Prostate gland (tissue), 2 donors: ENCODE measurements around the gene FKBP10. TPM values are rescaled to one million over a fixed set of nuclear protein-coding genes. Genes with fewer than 3 reads are reported as not detected.

ENCODE experiments used
- DNase-seq: peaks from one replicate; pipeline ENCODE4 v3.0.0-alpha.2; 2019; ENCODE audit warnings: low spot score
- H3K27ac ChIP-seq, 2 donors: fragments of 200-600 bp; sonication (generic); 2 replicates each; pipeline ENCODE4 v1.5.1; 2017 to 2019
- H3K27me3 ChIP-seq: fragments of 200-600 bp; sonication (generic); replicated peaks from 2 replicates; pipeline ENCODE4 v1.5.1; 2019; ENCODE audit not compliant: insufficient read depth
- H3K36me3 ChIP-seq, 2 donors: fragments of 200-600 bp; sonication (generic); 1 replicate in 1 of 2; 2 replicates in 1 of 2; pipeline versions ENCODE4 v1.5.1 to v1.8.1; 2017 to 2019
- H3K4me1 ChIP-seq: fragments of 200-600 bp; sonication (generic); replicated peaks from 2 replicates; pipeline ENCODE4 v1.5.1; 2019
- H3K4me3 ChIP-seq, 2 donors: fragments of 200-600 bp; sonication (generic); 2 replicates each; pipeline ENCODE4 v1.5.1; 2017 to 2019
- H3K9me3 ChIP-seq: fragments of 200-600 bp; sonication (generic); 2 replicates; pipeline ENCODE4 v1.5.1; 2017
- POLR2A ChIP-seq: fragments of 450-650 bp; IDR thresholded peaks from one replicate; pipeline ENCODE4 v1.6.1; 2016; ENCODE audit warnings: antibody characterized with exemption, mild to moderate bottlenecking
- POLR2AphosphoS5 ChIP-seq: sonication (generic); formaldehyde crosslinking; IDR thresholded peaks from one replicate; pipeline ENCODE4 v1.6.1; 2017; ENCODE audit warnings: antibody characterized with exemption
- WGBS: methylation state at CpG from one replicate; pipeline ENCODE4 v1.1.5; 2018; 5-methylcytosine and 5-hydroxymethylcytosine counted together
- intact Hi-C: fragments of 100-400 bp; cut with DNase I; formaldehyde crosslinking; loops from one replicate; pipeline ENCODE4 v1.14.2; 2022
- total RNA-seq, 2 donors: library from RNA; depleted of rRNA; stranded (reverse); fragments of >200 nt; gene quantifications; one replicate each; pipeline ENCODE4 v1.1.0, GENCODE V29; 2016
- TF ChIP-seq, protein P1 (sequence below), 4 experiments: fragments of 200-600 bp in 2 of 4; fragments of 450-650 bp in 2 of 4; sonication (generic) in 2 of 4; IDR thresholded peaks; 1 replicate in 3 of 4; 2 replicates in 1 of 4; pipeline ENCODE4 v1.5.1; 2016 to 2019; ENCODE audit warnings: antibody characterized with exemption in 4 of 4, mild to moderate bottlenecking in 2 of 4, moderate library complexity in 2 of 4

The FKBP10 gene
- total RNA-seq, 2 donors from 2014 or later, result 24.5 to 50.2 TPM

- no peak overlapping the region for H3K27ac ChIP-seq
These were observed 13.4 kb upstream of the FKBP10 start for GRCh38 chr17:41799366-41799765.

GRCh38 chr17:41800601-41801373, 12.0 kb upstream of the FKBP10 start:
- TF ChIP-seq, protein P1, sequence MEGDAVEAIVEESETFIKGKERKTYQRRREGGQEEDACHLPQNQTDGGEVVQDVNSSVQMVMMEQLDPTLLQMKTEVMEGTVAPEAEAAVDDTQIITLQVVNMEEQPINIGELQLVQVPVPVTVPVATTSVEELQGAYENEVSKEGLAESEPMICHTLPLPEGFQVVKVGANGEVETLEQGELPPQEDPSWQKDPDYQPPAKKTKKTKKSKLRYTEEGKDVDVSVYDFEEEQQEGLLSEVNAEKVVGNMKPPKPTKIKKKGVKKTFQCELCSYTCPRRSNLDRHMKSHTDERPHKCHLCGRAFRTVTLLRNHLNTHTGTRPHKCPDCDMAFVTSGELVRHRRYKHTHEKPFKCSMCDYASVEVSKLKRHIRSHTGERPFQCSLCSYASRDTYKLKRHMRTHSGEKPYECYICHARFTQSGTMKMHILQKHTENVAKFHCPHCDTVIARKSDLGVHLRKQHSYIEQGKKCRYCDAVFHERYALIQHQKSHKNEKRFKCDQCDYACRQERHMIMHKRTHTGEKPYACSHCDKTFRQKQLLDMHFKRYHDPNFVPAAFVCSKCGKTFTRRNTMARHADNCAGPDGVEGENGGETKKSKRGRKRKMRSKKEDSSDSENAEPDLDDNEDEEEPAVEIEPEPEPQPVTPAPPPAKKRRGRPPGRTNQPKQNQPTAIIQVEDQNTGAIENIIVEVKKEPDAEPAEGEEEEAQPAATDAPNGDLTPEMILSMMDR (IDR thresholded peaks at IDR 0.05), result no peak
- peak; percentile 86 for TF ChIP-seq POLR2AphosphoS5
- peak; percentile 9 for TF ChIP-seq POLR2A
- H3K27ac ChIP-seq, result peak overlapping the region; percentile 55 to 60
- no peaks in the 10 kb centered on the region for H3K27me3 ChIP-seq
- no peaks in the 10 kb centered on the region for H3K36me3 ChIP-seq
- no peaks in the 10 kb centered on the region for H3K9me3 ChIP-seq
- no peak overlapping the region for H3K4me3 ChIP-seq
- WGBS, result 26% methylated on average over 18 of the region's 18 CpGs
- intact Hi-C loops, result loop anchor here (1.0 kb wide), 1 partner anchor 63 kb away; no protein-coding TSS in a partner anchor
- peak; percentile 86 for DNase-seq
- peaks cover 4% of the 10 kb centered on the region for H3K4me1 ChIP-seq

More at GRCh38 chr17:41799366-41799765, 13.4 kb upstream of the FKBP10 start:
- Histone ChIP-seq H3K36me3 (no peaks in the 10 kb centered on the region), H3K4me1 (peaks cover 4% of the 10 kb centered on the region), H3K27me3 (no peaks in the 10 kb centered on the region), H3K9me3 (no peaks in the 10 kb centered on the region), H3K4me3 (no peak overlapping the region)
- TF ChIP-seq POLR2A (no peak), POLR2AphosphoS5 (no peak)
- TF ChIP-seq, protein P1 (IDR thresholded peaks at IDR 0.05), result no peak
- WGBS, result 78% methylated on average over 8 of the region's 8 CpGs
- DNase-seq, result no peak
- intact Hi-C loops, result no loop called here

- Histone ChIP-seq H3K4me1 (peaks cover 4% of the 10 kb centered on the region), H3K36me3 (no peaks in the 10 kb centered on the region), H3K4me3 (no peak overlapping the region), H3K27me3 (no peaks in the 10 kb centered on the region), H3K27ac (peak overlapping the region; percentile 55 to 60), H3K9me3 (no peaks in the 10 kb centered on the region)
- WGBS, result 12% methylated on average over 14 of the region's 14 CpGs
- TF ChIP-seq POLR2AphosphoS5, result peak; percentile 86
- no peak for TF ChIP-seq POLR2A
- TF ChIP-seq, protein P1 (IDR thresholded peaks at IDR 0.05), result peak; percentile 97 to 100 (median 99)
- intact Hi-C loops, result loop anchor here (1.0 kb wide), 1 partner anchor 64 kb away; no protein-coding TSS in a partner anchor
- DNase-seq, result peak; percentile 83
These were observed 11.2 kb upstream of the FKBP10 start for GRCh38 chr17:41801374-41802271.

DNA sequence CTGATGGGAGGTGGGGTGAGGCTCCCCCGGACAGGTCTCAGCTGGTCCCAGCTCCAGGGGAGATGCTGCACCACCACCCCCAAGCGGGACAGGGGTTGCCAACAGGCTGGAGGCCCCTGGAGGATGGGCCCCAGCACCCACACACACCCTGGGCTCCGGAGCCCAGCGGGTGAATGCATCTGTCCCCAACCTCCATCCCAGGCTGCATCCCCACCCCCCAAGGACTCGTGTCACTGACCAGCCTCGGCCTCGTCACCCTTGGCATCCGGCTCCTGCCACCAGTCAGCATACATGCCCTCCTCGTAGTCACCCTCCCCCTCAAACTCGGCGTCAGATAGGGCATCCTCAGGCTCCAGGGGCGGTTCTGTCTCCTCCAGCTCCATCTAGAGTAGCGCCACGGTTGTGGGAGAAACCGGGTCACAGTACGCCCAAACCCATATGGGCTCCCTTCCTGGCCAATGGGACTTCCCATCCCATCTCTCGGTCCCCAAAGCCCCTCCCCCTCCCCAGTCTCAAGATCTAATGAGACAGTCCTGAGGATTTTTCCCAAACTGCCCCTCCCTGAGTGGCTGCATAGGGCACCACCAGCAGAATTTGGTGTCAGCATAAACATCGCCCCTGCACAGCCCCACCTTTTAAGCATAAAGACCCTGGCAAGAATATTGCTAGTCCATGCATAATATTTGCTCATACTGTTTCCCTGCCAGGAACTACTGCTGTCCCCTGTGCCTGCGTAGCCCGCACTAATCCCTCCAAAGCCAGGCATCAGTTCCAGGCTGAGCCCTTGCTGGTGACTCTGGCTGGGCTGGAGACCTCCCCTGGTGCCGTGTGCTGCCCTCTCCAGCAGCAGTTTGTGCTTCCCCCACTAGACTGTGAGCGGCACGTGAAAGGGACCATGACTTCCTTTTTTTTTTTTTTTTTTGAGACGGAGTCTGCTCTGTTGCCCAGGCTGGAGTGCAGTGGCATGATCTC, 9.5 kb upstream of the FKBP10 start:
- H3K4me3 ChIP-seq, result no peak overlapping the region
- no peak for TF ChIP-seq POLR2A
- TF ChIP-seq, protein P1 (IDR thresholded peaks at IDR 0.05), result no peak
- no peak for TF ChIP-seq POLR2AphosphoS5
- no peaks in the 10 kb centered on the region for H3K36me3 ChIP-seq
- peaks cover 4% of the 10 kb centered on the region for H3K4me1 ChIP-seq
- H3K9me3 ChIP-seq, result no peaks in the 10 kb centered on the region
- no peak for DNase-seq
- H3K27ac ChIP-seq, result no peak overlapping the region
- WGBS, result 71% methylated on average over 24 of the region's 24 CpGs
- H3K27me3 ChIP-seq, result no peaks in the 10 kb centered on the region
- intact Hi-C loops, result no loop called here
